Measurements from ENCODE around the gene PTCD1.

DNA sequence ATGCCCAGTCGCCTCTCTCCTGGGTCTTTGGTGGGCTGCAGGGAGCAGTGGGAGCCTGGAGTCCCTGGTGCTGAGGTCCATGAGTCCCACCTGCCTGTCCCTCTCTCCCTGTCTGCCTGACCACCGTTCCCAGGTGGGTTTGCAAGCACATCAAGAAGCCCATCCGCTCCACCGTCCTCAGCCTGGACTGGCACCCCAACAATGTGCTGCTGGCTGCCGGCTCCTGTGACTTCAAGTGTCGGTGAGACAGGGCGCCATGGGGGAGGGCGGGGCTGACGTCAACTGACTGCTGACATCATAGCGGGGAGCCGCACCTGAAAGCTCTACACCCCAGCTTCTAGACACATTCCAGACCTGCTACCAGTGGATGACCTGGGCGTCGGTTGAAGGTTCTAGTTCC lies 48.8 kb downstream of the PTCD1 start:
- TF ChIP-seq, protein P1, sequence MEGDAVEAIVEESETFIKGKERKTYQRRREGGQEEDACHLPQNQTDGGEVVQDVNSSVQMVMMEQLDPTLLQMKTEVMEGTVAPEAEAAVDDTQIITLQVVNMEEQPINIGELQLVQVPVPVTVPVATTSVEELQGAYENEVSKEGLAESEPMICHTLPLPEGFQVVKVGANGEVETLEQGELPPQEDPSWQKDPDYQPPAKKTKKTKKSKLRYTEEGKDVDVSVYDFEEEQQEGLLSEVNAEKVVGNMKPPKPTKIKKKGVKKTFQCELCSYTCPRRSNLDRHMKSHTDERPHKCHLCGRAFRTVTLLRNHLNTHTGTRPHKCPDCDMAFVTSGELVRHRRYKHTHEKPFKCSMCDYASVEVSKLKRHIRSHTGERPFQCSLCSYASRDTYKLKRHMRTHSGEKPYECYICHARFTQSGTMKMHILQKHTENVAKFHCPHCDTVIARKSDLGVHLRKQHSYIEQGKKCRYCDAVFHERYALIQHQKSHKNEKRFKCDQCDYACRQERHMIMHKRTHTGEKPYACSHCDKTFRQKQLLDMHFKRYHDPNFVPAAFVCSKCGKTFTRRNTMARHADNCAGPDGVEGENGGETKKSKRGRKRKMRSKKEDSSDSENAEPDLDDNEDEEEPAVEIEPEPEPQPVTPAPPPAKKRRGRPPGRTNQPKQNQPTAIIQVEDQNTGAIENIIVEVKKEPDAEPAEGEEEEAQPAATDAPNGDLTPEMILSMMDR (conservative IDR thresholded peaks at IDR 0.05; ENCODE audit: low read depth, low read length) = no peak
- TF ChIP-seq EZH2 (IDR thresholded peaks at IDR 0.05; ENCODE audit: borderline replicate concordance, low read depth, low read length, poor library complexity, severe bottlenecking) = no peak

Data from A673 (cell line).